ENCODE measurements around the gene HID1. TPM values are rescaled to one million over a fixed set of nuclear protein-coding genes. Genes with fewer than 3 reads are reported as not detected.
"Not testable (repeated sequence)": the region's sequence is repeated elsewhere in the genome, so short reads cannot be mapped to it uniquely, and the experiment has no call there.

The HID1 gene
- total RNA-seq, 4 donors from 2014 or later: 2.9 to 11.6 (median 6.2) TPM

- intact Hi-C loops (cut with DNase I; ENCODE audit: low total_unique reads): no loop called here
- no peak for DNase-seq (ENCODE audit: low spot score in 2 of 2)
- 92 to 95% methylated on average over 29 to 32 of the region's 34 CpGs for WGBS, 2 donors
- TF ChIP-seq, protein P1, sequence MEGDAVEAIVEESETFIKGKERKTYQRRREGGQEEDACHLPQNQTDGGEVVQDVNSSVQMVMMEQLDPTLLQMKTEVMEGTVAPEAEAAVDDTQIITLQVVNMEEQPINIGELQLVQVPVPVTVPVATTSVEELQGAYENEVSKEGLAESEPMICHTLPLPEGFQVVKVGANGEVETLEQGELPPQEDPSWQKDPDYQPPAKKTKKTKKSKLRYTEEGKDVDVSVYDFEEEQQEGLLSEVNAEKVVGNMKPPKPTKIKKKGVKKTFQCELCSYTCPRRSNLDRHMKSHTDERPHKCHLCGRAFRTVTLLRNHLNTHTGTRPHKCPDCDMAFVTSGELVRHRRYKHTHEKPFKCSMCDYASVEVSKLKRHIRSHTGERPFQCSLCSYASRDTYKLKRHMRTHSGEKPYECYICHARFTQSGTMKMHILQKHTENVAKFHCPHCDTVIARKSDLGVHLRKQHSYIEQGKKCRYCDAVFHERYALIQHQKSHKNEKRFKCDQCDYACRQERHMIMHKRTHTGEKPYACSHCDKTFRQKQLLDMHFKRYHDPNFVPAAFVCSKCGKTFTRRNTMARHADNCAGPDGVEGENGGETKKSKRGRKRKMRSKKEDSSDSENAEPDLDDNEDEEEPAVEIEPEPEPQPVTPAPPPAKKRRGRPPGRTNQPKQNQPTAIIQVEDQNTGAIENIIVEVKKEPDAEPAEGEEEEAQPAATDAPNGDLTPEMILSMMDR (IDR thresholded peaks at IDR 0.05): no peak
- no peak for TF ChIP-seq POLR2A (IDR thresholded peaks at IDR 0.05)
- no peak overlapping the region for H3K4me3 ChIP-seq (ENCODE audit: low read depth, poor library complexity, severe bottlenecking)
These were observed 65.5 kb downstream of the HID1 start for GRCh38 chr17:74907012-74907411.

- intact Hi-C loops (cut with DNase I; ENCODE audit: low total_unique reads): not testable (repeated sequence)
These were observed 66.3 kb downstream of the HID1 start for GRCh38 chr17:74906214-74906793.

DNA sequence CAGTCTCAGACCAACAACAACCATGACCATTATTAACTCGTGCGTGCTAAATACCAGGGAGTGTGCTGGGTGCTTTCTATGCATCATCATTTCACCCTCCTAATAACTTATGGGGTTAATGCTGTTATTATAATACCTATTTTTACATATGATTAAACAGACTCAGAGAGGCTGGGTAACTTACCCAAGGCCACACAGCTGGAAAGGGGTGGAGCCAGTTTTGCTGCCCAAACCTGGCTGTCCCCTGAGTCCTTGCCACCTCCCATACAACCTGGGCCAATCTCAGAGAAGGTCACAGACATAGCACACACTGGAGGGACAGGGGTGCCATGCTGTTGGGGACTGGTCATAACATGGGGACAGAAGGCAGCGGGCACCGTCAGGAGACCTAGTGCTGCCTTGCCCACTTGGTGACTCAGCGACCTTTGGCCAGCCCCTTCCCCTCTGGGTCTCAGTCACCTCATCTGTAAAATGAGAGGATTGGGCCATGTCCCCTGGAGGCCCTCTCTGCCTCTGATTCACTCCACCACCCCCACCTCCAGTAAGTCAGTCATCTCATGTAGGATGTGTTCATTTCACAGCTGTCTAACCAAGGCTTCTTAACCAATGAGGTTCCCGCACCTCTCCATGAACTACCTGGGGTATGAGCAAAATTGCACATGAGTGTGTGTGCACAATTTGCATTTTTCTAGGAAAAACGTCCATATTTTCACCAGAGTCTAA, 67.7 kb downstream of the HID1 start:
- H3K4me3 ChIP-seq (ENCODE audit: low read depth, poor library complexity, severe bottlenecking): no peak overlapping the region
- WGBS, 2 donors: 74 to 82% methylated on average over 7 of the region's 7 CpGs
- no peak for DNase-seq (ENCODE audit: low spot score in 2 of 2)
- intact Hi-C loops (cut with DNase I; ENCODE audit: low total_unique reads): no loop called here
- TF ChIP-seq, protein P1 (IDR thresholded peaks at IDR 0.05): no peak
- no peak for TF ChIP-seq POLR2A (IDR thresholded peaks at IDR 0.05)

More at GRCh38 chr17:74906214-74906793, 66.3 kb downstream of the HID1 start:
- 73 to 74% methylated on average over 6 of the region's 6 CpGs for WGBS, 2 donors
- H3K4me3 ChIP-seq (ENCODE audit: low read depth, poor library complexity, severe bottlenecking); DNase-seq (ENCODE audit: low spot score in 2 of 2): not testable (repeated sequence)

DNA sequence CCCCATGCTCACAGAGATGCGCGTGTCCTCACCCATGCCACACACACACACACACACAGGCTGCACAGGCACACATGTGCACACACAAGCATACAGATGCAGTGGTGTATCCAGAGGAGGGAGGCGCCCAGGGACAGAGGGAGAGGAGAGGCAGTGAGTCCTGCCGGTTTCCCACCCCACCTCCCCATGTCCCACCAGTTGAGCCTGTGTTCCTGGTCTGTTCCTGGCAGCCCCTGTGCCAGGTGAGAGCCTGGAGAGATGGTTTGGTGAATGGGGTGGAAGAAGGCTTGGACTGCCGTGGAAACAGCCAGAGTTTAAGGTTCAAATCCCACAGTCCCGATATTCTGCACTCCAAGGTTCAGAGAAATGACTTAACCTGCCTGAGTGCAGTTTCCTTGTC, 68.9 kb downstream of the HID1 start:
- WGBS, 2 donors: 70 to 77% methylated on average over 6 of the region's 6 CpGs
- intact Hi-C loops (cut with DNase I; ENCODE audit: low total_unique reads): no loop called here
- no peak for TF ChIP-seq POLR2A (IDR thresholded peaks at IDR 0.05)
- TF ChIP-seq, protein P1 (IDR thresholded peaks at IDR 0.05): no peak
- H3K4me3 ChIP-seq (ENCODE audit: low read depth, poor library complexity, severe bottlenecking): no peak overlapping the region
- DNase-seq (ENCODE audit: low spot score in 2 of 2): no peak

DNA sequence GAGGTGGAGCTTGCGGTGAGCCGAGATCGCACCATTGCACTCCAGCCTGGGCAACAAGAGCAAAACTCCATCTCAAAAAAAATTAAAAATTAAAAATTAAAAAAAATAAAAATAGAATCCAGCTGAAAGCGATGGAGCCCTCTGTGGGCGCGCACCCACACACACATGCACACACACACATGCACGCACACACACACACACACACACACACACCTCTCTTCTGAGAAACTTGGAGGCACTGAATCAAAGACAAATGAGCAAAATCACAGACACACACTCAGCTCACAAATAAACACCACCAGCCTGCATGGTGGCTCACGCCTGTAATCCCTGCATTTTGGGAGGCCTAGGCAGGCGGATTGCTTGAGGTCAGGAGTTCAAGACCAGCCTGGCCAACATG, 69.5 kb downstream of the HID1 start:
- intact Hi-C loops (cut with DNase I; ENCODE audit: low total_unique reads): no loop called here
- 87 to 91% methylated on average over 9 of the region's 9 CpGs for WGBS, 2 donors
- TF ChIP-seq, protein P1 (IDR thresholded peaks at IDR 0.05): no peak
- no peak for TF ChIP-seq POLR2A (IDR thresholded peaks at IDR 0.05)

GRCh38 chr17:74901353-74902135, 71.0 kb downstream of the HID1 start:
- no peak for DNase-seq (ENCODE audit: low spot score in 2 of 2)
- intact Hi-C loops (cut with DNase I; ENCODE audit: low total_unique reads): no loop called here
- TF ChIP-seq, protein P1 (IDR thresholded peaks at IDR 0.05): no peak
- TF ChIP-seq POLR2A (IDR thresholded peaks at IDR 0.05): no peak
- 73 to 80% methylated on average over 14 of the region's 14 CpGs for WGBS, 2 donors
- no peak overlapping the region for H3K4me3 ChIP-seq (ENCODE audit: low read depth, poor library complexity, severe bottlenecking)

More for the DNA sequence above, 69.5 kb downstream of the HID1 start:
- no peak for DNase-seq (ENCODE audit: low spot score in 2 of 2)
- H3K4me3 ChIP-seq (ENCODE audit: low read depth, poor library complexity, severe bottlenecking): no peak overlapping the region
